HFF-Myc (cell line): Measurements from ENCODE around the gene TOX4.

Source experiments
- DNase-seq: peaks from one replicate; pipeline ENCODE4 v3.0.0-alpha.2; 2011; ENCODE audit warnings: low read depth; ENCODE audit errors: extremely low read depth
- H3K4me3 ChIP-seq: replicated peaks from 2 replicates; pipeline ENCODE4 v1.5.1; 2011; ENCODE audit warnings: low read depth, mild to moderate bottlenecking, control low read depth, low read length
- CTCF ChIP-seq: IDR thresholded peaks from 2 replicates; pipeline ENCODE4 v1.5.1; 2012; ENCODE audit warnings: mild to moderate bottlenecking, low read depth, low read length, control low read depth; ENCODE audit errors: missing control alignments

TOX4 gene

GRCh38 chr14:21476523-21476924, 471 bp upstream of the TOX4 start:
- peak overlapping the region; percentile 100 for H3K4me3 ChIP-seq
- no peak for TF ChIP-seq CTCF
- DNase-seq, result no peak

DNA sequence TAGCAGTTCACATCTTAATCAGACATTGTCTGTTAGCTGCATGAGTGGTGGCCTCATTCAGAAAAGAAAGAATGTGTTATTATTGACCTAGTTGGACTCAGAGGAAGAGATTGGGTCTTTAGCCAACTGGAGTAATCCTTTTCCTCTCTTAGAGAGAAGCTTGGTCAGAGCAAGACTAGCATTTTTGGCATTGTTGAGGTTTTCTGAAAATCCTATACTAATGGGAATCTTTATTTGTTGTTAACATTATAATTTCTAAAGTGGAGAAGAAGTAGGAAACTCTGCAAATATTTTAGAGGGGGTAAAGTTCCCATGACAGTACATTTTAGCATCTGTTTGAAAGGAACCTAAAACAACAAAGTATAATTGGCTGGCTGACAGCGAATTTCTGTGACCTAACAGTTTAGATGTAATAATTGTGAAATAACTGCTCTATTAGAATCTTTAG, 9.7 kb downstream of the TOX4 start:
- DNase-seq, result peak; percentile 6
- H3K4me3 ChIP-seq, result no peak overlapping the region
- TF ChIP-seq CTCF, result no peak

DNA sequence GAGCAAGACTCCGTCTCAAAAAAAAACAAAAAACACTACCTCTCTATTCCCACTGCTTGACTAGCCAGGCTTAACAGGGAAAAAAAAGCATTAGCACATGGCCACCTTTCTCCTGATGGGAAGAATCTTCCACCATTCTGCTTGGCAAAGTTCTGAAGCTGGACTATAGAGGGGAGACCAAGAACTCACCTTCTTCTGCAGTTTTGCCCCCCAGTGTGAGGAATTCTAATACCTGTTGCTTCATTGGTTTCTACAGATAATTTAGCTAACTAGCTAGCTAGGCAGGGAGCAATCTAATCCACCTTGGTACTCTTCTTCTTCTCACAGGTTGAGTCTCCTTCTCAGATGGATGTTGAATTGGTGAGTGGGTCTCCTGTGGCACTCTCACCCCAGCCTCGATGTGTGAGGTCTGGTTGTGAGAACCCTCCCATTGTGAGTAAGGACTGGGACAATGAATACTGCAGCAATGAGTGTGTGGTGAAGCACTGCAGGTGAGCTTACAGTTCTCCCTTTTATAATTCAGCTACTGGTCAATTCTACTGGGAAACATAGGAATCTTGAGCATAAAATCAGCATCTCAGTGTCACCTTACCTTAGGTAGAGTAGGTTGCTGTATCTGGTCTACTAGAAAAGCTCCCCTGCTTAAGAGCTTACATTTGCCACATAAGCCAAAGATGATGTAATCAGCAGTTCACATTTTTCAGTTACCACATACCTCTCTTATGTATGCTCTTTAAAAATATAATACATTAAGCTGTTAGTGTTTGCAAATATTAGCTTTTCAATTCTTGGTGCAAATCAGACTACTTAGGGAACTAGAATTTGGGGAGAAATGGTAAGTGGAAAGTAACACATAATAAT, 18.1 kb downstream of the TOX4 start:
- no peak overlapping the region for H3K4me3 ChIP-seq
- no peak for DNase-seq
- no peak for TF ChIP-seq CTCF

- TF ChIP-seq CTCF, result no peak
- H3K4me3 ChIP-seq, result no peak overlapping the region
- no peak for DNase-seq
Measured at GRCh38 chr14:21496453-21496852, 19.5 kb downstream of the TOX4 start.

DNA sequence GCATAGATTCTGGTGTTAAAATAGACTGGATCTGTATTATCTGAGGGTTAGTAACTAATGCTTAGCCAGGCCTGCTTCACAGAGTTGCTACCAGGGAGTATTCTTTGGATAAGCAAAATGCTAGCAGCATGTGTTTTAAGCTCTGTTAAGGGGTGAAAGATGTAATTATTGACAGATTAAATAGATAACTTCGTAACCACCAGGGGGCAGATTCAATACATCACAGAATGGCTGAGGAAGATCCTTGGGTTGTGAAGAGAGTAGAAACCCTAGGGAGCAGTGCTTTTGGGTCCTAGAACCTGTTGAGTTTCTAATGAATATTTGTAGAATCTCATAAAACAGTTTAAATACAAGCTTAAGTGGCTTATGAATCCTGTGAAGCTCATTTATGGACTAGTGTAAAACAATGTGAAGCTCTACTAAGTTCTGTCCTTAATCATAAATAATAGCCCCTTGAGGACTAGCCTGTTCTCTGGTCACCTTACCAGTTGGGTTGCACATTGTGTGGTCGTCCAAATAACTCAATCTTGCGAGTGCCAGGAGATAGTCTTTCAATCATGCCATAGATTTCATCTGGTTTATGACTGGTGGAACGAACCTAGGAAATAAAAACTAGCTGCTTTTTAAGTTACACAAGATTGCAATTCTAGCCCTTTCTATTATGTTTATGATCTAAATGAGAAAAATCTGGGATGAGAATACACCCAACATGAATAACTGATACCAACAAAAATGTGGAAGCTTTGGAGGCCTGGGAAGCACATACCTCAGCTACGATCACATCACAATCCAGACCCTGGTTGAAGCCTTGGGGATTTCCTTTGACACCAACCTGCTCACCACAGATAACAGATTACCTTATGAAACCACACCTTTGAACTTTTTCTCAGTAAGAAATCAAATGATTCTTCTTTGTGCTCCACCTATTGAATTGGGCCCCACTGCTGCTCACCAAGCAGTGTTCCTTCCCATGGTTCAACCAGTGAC, 21.8 kb downstream of the TOX4 start:
- peak; percentile 45 for TF ChIP-seq CTCF
- peak; percentile 32 for DNase-seq
- no peak overlapping the region for H3K4me3 ChIP-seq

DNA sequence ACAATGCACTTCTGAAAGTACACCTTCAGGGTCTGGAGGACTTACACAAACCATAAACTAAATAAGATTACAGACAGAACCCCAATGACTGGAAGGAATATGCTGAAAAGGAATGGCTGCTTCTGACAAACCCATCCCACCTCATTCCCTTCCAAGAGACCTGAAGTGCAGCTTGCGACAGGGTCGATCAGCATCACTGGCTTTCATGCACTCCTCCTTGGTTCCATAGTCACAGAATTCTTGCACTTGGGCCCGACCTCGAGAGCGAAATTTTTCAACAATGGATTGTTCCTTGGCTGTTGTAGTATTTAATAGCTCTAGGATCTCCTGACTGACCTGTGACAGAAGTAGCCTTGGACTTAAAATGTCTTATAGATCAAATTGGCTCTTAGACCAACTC, 24.6 kb downstream of the TOX4 start:
- no peak overlapping the region for H3K4me3 ChIP-seq
- no peak for TF ChIP-seq CTCF
- no peak for DNase-seq
